ENCODE data around the gene TMEM253. TPM values are rescaled to one million over a fixed set of nuclear protein-coding genes. Genes with fewer than 3 reads are reported as not detected.

Gene TMEM253
- total RNA-seq, 1 experiment from 2014 or later = not detected

GRCh38 chr14:21086908-21087293 is 14.0 kb upstream of the TMEM253 start:
- no peaks in the 10 kb centered on the region for H3F3A ChIP-seq (ENCODE audit: low read length, unreplicated experiment)
- no peak overlapping the region for H3K27ac ChIP-seq (ENCODE audit: low read length)
- no peaks in the 10 kb centered on the region for H3K9me3 ChIP-seq (ENCODE audit: low read length)
- intact Hi-C loops (cut with micrococcal nuclease) = no loop called here
- H3K9ac ChIP-seq (ENCODE audit: low read length) = no peak overlapping the region
- no peaks in the 10 kb centered on the region for H3K9me2 ChIP-seq (replicated peaks; ENCODE audit: low read length)
- ATAC-seq (no peak), DNase-seq (no peak)
- BruUV-seq (replicated peaks) = no TSS peak
- no peak overlapping the region for H3K4me3 ChIP-seq (ENCODE audit: low read length)
- TF ChIP-seq EZH2 (IDR thresholded peaks at IDR 0.05; ENCODE audit: low read length, unreplicated experiment) (no peak), EZH2phosphoT487 (IDR thresholded peaks at IDR 0.05; ENCODE audit: borderline replicate concordance, low read length) (no peak), CTCF (conservative IDR thresholded peaks at IDR 0.05; ENCODE audit: low read depth, low read length) (no peak)
- no peaks in the 10 kb centered on the region for H3K36me3 ChIP-seq (ENCODE audit: low read depth, low read length)
- no peak overlapping the region for H2AFZ ChIP-seq (ENCODE audit: low read length)
- no peaks in the 10 kb centered on the region for H3K27me3 ChIP-seq (ENCODE audit: low read length)
- no peaks in the 10 kb centered on the region for H3K79me2 ChIP-seq (ENCODE audit: low read length)
- H4K20me1 ChIP-seq (ENCODE audit: low read length) = no peaks in the 10 kb centered on the region
- no peaks in the 10 kb centered on the region for H3K4me1 ChIP-seq (ENCODE audit: insufficient read depth, low read length)
- ChIA-PET CTCF (no interaction called here), POLR2A (ENCODE audit: unreplicated experiment) (interaction anchor here (0.7 kb wide), 1 partner anchor 477 kb away, joined by 7 read pairs; no protein-coding TSS in a partner anchor)
- H3K4me2 ChIP-seq (ENCODE audit: low read length) = no peak overlapping the region

GRCh38 chr14:21087294-21088091 is 13.4 kb upstream of the TMEM253 start:
- peak; percentile 53 for DNase-seq
- no peak for TF ChIP-seq EZH2 (IDR thresholded peaks at IDR 0.05; ENCODE audit: low read length, unreplicated experiment)
- no peak for TF ChIP-seq CTCF (conservative IDR thresholded peaks at IDR 0.05; ENCODE audit: low read depth, low read length)
- TF ChIP-seq EZH2phosphoT487 (IDR thresholded peaks at IDR 0.05; ENCODE audit: borderline replicate concordance, low read length) = no peak
- ATAC-seq = peak; percentile 49
- Histone ChIP-seq H3K9me3 (ENCODE audit: low read length) (no peaks in the 10 kb centered on the region), H3K27ac (ENCODE audit: low read length) (no peak overlapping the region), H3K36me3 (ENCODE audit: low read depth, low read length) (no peaks in the 10 kb centered on the region), H3K27me3 (ENCODE audit: low read length) (no peaks in the 10 kb centered on the region), H3K4me1 (ENCODE audit: insufficient read depth, low read length) (no peaks in the 10 kb centered on the region), H3K9ac (ENCODE audit: low read length) (no peak overlapping the region), H3K4me2 (ENCODE audit: low read length) (no peak overlapping the region), H4K20me1 (ENCODE audit: low read length) (no peaks in the 10 kb centered on the region), H3K4me3 (ENCODE audit: low read length) (no peak overlapping the region), H3K79me2 (ENCODE audit: low read length) (no peaks in the 10 kb centered on the region), H3K9me2 (replicated peaks; ENCODE audit: low read length) (no peaks in the 10 kb centered on the region), H2AFZ (ENCODE audit: low read length) (no peak overlapping the region), H3F3A (ENCODE audit: low read length, unreplicated experiment) (no peaks in the 10 kb centered on the region)
- ChIA-PET POLR2A (ENCODE audit: unreplicated experiment) (interaction anchor here (0.7 kb wide), 1 partner anchor 478 kb away, joined by 7 read pairs; no protein-coding TSS in a partner anchor), CTCF (interaction anchor here (0.6 kb wide), 1 partner anchor 21 kb away, joined by 3 read pairs; no protein-coding TSS in a partner anchor)
- BruUV-seq (replicated peaks) = no TSS peak
- intact Hi-C loops (cut with micrococcal nuclease) = no loop called here

- POLR2A ChIA-PET (ENCODE audit: unreplicated experiment) = no interaction called here
- ATAC-seq (no peak), DNase-seq (no peak)
- H3K9me3 ChIP-seq (ENCODE audit: low read length) = no peaks in the 10 kb centered on the region
- H3F3A ChIP-seq (ENCODE audit: low read length, unreplicated experiment) = no peaks in the 10 kb centered on the region
- no peak overlapping the region for H3K9ac ChIP-seq (ENCODE audit: low read length)
- no peak for TF ChIP-seq EZH2phosphoT487 (IDR thresholded peaks at IDR 0.05; ENCODE audit: borderline replicate concordance, low read length)
- TF ChIP-seq EZH2 (IDR thresholded peaks at IDR 0.05; ENCODE audit: low read length, unreplicated experiment) = no peak
- no peak for TF ChIP-seq CTCF (conservative IDR thresholded peaks at IDR 0.05; ENCODE audit: low read depth, low read length)
- BruUV-seq (replicated peaks) = no TSS peak
- intact Hi-C loops (cut with micrococcal nuclease) = no loop called here
- CTCF ChIA-PET = interaction anchor here (1.2 kb wide), 1 partner anchor 22 kb away, joined by 3 read pairs; no protein-coding TSS in a partner anchor
- H3K36me3 ChIP-seq (ENCODE audit: low read depth, low read length) = no peaks in the 10 kb centered on the region
- H3K79me2 ChIP-seq (ENCODE audit: low read length) = no peaks in the 10 kb centered on the region
- H4K20me1 ChIP-seq (ENCODE audit: low read length) = no peaks in the 10 kb centered on the region
- H3K4me2 ChIP-seq (ENCODE audit: low read length) = no peak overlapping the region
- no peaks in the 10 kb centered on the region for H3K4me1 ChIP-seq (ENCODE audit: insufficient read depth, low read length)
- H3K4me3 ChIP-seq (ENCODE audit: low read length) = no peak overlapping the region
- H2AFZ ChIP-seq (ENCODE audit: low read length) = no peak overlapping the region
- no peaks in the 10 kb centered on the region for H3K27me3 ChIP-seq (ENCODE audit: low read length)
- no peak overlapping the region for H3K27ac ChIP-seq (ENCODE audit: low read length)
- H3K9me2 ChIP-seq (replicated peaks; ENCODE audit: low read length) = no peaks in the 10 kb centered on the region
Observed at GRCh38 chr14:21088687-21089086, 12.2 kb upstream of the TMEM253 start.

Measured in PC-3 (cell line).